ENCODE results near the gene OCEL1.
A peak's percentile ranks its signal among the peaks of the same experiment; 100 is the strongest.
"Not testable (repeated sequence)": the region's sequence is repeated elsewhere in the genome, so short reads cannot be mapped to it uniquely, and the experiment has no call there.

The OCEL1 gene

DNA sequence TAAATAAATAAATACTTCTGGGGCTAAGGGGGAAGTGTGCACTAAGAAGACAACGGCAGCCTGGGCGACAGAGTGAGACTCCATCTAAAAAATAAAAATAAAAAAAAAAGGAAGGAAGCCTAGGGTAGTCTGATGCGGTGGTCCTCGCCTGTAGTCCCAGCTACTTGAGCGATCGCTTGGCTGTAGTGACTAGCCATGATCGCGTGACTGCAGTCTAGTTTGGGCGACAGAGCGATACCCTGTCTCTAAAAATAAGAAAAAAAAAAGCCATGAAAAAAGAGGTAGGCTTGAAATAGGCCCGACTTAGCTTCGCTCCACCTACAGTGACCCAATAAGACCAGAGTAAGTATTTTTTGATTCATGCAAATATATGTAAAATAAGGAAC lies 40.6 kb downstream of the OCEL1 start:
- DNase-seq, result no peak

DNA sequence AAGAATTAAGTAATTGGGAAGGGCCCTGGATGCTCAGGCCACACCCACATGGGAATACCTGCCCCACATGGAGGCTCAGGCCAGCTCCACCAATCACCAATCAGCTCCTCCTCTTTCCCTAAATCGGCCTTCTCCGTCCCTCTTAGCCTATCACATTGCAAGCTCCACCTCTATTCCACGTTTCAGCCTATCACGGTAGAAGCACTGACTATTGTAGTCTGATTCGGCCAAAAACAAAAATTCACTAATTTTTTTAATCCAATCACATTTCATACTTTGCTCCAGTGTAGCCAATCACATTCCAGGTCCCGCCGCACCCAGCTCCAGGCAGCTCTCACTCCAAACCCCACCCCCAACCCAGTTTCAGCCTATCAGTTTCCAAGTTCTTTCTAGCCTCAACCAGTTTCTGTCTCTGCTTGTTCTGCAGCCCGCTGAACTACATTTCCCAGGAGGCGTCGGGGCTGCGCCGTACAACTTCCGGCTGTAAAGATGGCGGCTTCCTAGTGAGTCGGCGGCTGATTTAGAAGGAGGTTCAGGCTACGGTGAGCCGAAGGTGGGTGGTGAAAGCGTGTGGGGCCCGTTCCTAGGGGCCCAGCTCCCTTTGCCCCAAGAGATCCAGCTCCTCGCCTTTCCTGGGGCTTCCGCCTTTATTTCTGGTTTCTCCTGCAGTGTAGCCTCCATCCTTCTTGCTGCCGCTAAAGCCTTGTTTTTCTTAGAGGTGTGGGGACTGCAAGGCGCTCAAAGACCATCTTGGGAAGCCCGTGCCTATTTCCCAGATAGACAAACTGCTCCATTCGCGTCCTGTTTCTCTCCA lies 41.2 kb downstream of the OCEL1 start, which contains the start of gene BABAM1:
Gene BABAM1 (plus strand): TSS at position 469 of the 814 bp plus-strand sequence. CDS start 1,364 bp downstream, outside the sequence.
- DNase-seq, result peak; percentile 99

DNA sequence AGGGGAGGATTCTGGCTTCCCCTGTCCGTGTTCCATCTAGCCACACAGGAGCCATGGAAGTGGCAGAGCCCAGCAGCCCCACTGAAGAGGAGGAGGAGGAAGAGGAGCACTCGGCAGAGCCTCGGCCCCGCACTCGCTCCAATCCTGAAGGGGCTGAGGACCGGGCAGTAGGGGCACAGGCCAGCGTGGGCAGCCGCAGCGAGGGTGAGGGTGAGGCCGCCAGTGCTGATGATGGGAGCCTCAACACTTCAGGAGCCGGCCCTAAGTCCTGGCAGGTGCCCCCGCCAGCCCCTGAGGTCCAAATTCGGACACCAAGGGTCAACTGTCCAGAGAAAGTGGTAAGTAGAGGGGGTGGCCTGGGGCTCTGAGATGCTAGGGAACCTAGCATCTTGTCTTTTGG lies 42.7 kb downstream of the OCEL1 start:
- DNase-seq, result no peak

DNA sequence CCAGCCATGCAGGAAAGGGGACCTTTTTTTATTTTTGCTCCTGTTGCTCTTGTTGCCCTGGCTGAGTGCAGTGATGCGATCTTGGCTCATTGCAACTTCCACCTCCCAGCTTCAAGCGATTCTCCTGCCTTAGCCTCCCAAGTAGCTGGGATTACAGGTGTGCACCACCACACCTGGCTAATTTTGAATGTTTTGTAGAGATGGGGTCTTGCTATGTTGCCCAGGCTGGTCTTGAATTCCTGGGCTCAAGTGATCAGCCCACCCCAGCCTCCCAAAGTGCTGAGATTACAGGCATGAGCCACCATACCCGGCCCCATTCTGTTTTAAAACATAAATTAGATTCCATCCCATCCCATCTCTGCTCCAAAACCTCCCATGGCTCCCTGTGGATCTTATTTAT lies 48.9 kb downstream of the OCEL1 start:
- DNase-seq, result not testable (repeated sequence)

DNA sequence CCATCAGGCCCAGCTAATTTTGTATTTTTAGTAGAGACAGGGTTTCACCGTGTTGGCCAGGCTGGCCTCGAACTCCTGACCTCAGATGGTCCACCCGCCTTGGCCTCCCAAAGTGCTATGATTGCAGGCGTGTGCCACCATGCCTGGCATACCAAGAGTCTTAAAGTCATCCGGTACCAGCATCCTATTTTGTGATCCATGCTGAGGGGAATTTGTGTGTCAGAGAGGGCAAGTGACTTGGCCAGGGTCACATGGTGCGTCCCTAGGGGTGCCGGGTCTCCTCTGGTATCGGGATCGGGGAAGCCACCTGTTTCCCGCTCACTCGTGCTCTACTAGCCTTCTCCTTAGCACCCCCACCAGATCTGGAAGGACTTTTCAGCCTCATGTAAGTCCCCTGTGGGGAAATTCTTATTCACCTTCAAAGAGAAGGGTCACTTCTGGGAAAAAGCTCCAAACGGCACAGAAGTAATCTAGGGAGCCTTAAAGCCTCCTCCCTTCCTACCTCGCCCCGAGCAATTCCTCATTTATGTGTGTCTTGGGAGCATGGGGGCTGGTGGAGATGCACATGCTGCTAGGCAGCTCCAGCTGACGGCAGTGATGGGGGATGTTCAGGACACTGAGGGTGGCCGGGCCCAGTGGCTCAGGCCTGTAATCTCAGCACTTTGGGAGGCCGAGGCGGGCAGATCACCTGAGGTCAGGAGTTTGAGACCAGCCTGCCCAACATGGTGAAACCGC lies 49.6 kb downstream of the OCEL1 start:
- DNase-seq, result no peak

Measured in HCEC 1CT (cell line).